Left ventricle myocardium inferior (tissue), 1 donor: Measurements from ENCODE around the gene TERT. TPM values are rescaled to one million over a fixed set of nuclear protein-coding genes. Genes with fewer than 3 reads are reported as not detected.

Experiments used
- DNase-seq: peaks from one replicate; pipeline ENCODE4 v3.0.0-alpha.2; 2020
- H3K27ac ChIP-seq: fragments of 200-600 bp; replicated peaks from 2 replicates; pipeline ENCODE4 v1.8.0; 2021
- H3K27me3 ChIP-seq: fragments of 200-600 bp; 2 replicates; pipeline ENCODE4 v1.8.0; 2021; ENCODE audit warnings: low read depth
- H3K36me3 ChIP-seq: fragments of 200-600 bp; 2 replicates; pipeline ENCODE4 v1.8.0; 2021
- H3K4me1 ChIP-seq: fragments of 200-600 bp; 2 replicates; pipeline ENCODE4 v1.8.0; 2021
- H3K4me3 ChIP-seq: fragments of 200-600 bp; 2 replicates; pipeline ENCODE4 v1.8.0; 2021; ENCODE audit warnings: mild to moderate bottlenecking, moderate library complexity
- H3K9me3 ChIP-seq: fragments of 200-600 bp; replicated peaks from 2 replicates; pipeline ENCODE4 v1.8.0; 2021
- intact Hi-C: fragments of 100-400 bp; cut with micrococcal nuclease; formaldehyde crosslinking; loops from one replicate; pipeline ENCODE4 v1.11.0; 2022
- total RNA-seq: library from RNA; stranded (reverse); fragmentation: NEBNext Ultra II Directional; extraction: Animal tissue kit (Norgen Biotek cat#: 25700); gene quantifications from one replicate; pipeline ENCODE4 v1.2.1, GENCODE V29; 2021
- TF ChIP-seq, protein P1 (sequence below): fragments of 200-600 bp; IDR thresholded peaks from 2 replicates; pipeline ENCODE4 v1.8.0; 2021; ENCODE audit warnings: antibody characterized with exemption, mild to moderate bottlenecking, borderline replicate concordance
- donor health status: DM: no; HTN: yes; CAD: no; lungs with severe emphysema.

Gene TERT
- total RNA-seq, 1 donor from 2014 or later = not detected

DNA sequence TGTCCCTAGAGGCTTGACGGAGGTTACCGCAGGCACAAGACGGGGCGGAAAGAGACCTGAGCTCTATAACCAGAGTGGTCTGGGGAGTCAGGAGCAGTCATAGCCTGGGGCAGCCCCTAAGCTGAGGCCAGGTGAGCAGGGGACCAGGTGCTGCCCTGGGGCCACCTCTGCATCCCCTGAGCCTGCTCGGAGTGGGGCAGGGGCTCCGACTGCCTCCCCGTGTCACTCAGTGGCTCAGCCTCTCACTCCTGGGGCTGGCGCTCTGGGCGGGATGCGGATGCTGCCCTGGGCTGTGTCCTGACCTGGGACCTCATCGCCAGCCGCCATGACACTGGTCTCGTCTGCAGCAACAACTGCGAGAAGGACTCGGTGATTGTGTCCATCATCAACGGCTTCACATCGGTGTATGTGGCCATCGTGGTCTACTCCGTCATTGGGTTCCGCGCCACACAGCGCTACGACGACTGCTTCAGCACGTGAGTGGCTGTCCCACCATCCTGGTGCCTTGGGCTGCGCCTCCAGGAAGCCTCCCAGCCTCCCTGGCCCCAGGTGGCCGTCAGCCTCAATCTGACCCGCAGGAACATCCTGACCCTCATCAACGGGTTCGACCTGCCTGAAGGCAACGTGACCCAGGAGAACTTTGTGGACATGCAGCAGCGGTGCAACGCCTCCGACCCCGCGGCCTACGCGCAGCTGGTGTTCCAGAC, 78.5 kb downstream of the TERT start:
- H3K9me3 ChIP-seq = peaks cover 6% of the 10 kb centered on the region
- DNase-seq = no peak
- peaks cover 65% of the 10 kb centered on the region for H3K27me3 ChIP-seq
- intact Hi-C loops = no loop called here
- no peak overlapping the region for H3K27ac ChIP-seq
- H3K36me3 ChIP-seq = no peaks in the 10 kb centered on the region
- TF ChIP-seq, protein P1, sequence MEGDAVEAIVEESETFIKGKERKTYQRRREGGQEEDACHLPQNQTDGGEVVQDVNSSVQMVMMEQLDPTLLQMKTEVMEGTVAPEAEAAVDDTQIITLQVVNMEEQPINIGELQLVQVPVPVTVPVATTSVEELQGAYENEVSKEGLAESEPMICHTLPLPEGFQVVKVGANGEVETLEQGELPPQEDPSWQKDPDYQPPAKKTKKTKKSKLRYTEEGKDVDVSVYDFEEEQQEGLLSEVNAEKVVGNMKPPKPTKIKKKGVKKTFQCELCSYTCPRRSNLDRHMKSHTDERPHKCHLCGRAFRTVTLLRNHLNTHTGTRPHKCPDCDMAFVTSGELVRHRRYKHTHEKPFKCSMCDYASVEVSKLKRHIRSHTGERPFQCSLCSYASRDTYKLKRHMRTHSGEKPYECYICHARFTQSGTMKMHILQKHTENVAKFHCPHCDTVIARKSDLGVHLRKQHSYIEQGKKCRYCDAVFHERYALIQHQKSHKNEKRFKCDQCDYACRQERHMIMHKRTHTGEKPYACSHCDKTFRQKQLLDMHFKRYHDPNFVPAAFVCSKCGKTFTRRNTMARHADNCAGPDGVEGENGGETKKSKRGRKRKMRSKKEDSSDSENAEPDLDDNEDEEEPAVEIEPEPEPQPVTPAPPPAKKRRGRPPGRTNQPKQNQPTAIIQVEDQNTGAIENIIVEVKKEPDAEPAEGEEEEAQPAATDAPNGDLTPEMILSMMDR = no peak
- no peak overlapping the region for H3K4me3 ChIP-seq
- no peaks in the 10 kb centered on the region for H3K4me1 ChIP-seq

DNA sequence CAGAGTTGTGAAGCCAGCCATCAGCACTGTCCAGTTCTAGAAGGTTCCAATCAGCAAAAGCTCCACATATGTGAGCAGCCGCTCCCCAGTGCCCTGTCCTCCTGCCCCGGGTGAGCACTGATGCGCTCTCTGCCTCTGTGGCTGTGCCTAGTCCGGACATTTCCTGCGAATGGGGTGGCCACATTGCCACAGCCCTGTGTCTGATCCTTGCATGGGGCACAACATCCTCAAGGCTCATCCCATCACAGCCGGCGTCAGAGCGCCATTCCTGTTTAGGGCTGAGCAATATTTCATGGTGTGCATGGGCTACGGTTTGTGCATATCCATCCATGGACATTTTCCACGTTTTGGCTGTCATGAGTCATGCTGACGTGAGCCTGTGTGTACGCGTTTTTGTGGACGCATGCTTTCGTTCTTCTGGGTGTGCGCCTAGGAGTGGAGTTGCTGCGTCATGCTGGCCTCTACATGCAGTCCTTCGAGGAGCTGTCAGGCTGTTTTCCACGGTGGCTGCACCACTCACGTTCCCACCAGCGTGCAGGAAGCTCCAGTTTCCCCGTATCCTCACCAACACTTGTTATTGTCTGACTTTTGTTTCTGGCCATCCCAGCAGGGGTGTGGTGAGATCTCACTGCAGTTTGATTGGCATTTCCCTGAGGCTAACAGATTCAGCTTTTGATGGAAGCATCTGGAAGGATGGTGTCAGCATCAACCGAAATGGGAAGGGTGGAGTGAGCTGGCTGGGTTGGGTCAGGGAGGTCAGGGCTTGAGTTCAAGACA, 79.4 kb downstream of the TERT start:
- H3K4me3 ChIP-seq = no peak overlapping the region
- TF ChIP-seq, protein P1 = no peak
- H3K36me3 ChIP-seq = no peaks in the 10 kb centered on the region
- DNase-seq = no peak
- H3K27ac ChIP-seq = no peak overlapping the region
- H3K4me1 ChIP-seq = no peaks in the 10 kb centered on the region
- H3K27me3 ChIP-seq = peaks cover 58% of the 10 kb centered on the region
- intact Hi-C loops = no loop called here
- H3K9me3 ChIP-seq = peaks cover 6% of the 10 kb centered on the region

DNA sequence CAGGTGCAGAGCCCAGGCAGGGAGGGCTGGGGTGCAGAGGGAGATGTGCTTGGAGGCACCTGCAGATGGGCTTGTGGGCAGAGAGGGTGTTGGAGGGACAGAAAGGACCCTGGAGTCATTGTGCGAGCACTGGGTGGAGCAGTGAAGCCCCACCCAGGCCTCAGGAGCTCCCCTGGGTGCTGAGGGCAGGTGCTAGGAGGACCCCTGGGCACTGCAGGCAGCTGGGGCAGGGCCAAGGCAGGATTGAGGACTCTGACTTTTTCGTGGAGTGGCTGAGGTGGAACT, 80.0 kb downstream of the TERT start:
- Histone ChIP-seq H3K27me3 (peaks cover 60% of the 10 kb centered on the region), H3K27ac (no peak overlapping the region), H3K4me3 (no peak overlapping the region), H3K4me1 (no peaks in the 10 kb centered on the region), H3K36me3 (no peaks in the 10 kb centered on the region), H3K9me3 (peaks cover 6% of the 10 kb centered on the region)
- intact Hi-C loops = no loop called here
- no peak for DNase-seq
- TF ChIP-seq, protein P1 = no peak

DNA sequence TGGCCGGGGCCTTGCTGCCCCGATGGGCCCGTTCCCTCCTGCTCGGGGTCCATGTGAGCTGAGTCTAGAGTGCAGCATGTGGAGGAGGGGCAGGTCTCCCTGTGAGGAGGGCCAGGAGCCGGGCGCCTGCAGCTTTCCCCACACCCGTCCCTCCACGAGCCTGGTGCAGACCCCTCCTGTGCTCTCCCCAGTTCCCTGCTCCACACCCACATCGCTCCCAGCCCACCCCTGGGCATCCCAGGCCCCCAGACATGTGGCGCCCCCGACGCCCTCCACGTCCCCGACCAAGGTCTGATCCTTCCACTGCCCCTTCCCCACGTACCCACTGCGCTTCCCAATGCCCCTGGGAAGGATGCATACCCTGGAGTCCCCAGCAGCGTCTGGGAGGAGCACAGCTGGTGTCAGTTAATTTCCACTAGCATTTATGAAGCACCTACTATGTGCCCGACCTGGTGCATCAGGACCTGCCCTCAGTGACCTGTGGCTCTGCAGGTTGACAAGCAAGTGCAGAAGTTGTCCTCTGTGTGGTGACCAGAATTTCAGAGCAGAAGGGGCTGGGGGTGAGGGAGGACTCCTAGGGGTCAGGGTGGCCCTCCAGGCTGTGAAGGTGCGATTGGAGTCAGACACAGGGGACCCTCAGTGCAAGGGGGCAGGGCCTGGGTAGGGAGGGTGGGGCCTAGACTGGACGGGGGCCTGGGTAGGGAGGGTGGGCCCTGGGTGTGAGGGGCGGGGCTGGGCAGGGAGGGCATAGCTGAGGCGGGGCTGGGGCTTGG, 80.5 kb downstream of the TERT start:
- TF ChIP-seq, protein P1 = no peak
- H3K4me1 ChIP-seq = no peaks in the 10 kb centered on the region
- intact Hi-C loops = no loop called here
- H3K27ac ChIP-seq = no peak overlapping the region
- peaks cover 6% of the 10 kb centered on the region for H3K9me3 ChIP-seq
- H3K27me3 ChIP-seq = peaks cover 59% of the 10 kb centered on the region
- no peaks in the 10 kb centered on the region for H3K36me3 ChIP-seq
- H3K4me3 ChIP-seq = no peak overlapping the region
- DNase-seq = no peak

DNA sequence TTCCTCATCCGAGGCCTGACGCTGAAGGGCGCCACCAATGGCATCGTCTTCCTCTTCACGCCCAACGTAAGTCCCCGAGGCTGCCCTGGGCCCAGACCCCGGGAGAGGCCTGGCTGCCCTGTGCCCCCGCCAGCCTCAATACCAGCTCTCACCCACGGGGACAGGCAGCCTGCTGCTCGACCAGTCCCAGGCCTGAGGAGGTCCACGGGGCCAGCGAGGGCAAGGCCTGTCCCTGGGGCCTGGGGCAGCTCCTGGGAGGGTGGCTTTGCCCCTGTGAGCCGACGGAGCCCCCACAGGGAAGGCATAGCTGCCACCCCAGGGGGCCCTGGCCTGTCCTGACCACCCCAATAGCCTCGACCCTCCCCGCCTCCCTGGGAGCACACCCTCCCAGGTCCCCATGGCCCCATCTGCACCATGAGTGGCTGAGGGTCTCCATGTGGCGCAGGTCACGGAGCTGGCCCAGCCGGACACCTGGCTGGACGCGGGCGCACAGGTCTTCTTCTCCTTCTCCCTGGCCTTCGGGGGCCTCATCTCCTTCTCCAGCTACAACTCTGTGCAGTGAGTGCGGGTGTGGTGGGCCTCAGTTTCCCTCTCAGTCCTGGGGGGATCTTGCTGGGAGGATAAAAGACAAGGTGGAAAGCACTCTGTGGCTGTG, 81.2 kb downstream of the TERT start:
- TF ChIP-seq, protein P1 = no peak
- intact Hi-C loops = no loop called here
- DNase-seq = no peak

More for the DNA sequence above, 81.2 kb downstream of the TERT start:
- Histone ChIP-seq H3K27ac (no peak overlapping the region), H3K36me3 (no peaks in the 10 kb centered on the region), H3K4me3 (no peak overlapping the region), H3K9me3 (peaks cover 6% of the 10 kb centered on the region), H3K4me1 (no peaks in the 10 kb centered on the region), H3K27me3 (peaks cover 60% of the 10 kb centered on the region)
